Thymus (tissue), 11 donors: ENCODE measurements around the gene CDH23. TPM values are rescaled to one million over a fixed set of nuclear protein-coding genes. Genes with fewer than 3 reads are reported as not detected.

Source experiments
- DNase-seq, 9 donors: peaks; one replicate each; pipeline ENCODE4 v3.0.0-alpha.2; 2013; ENCODE audit warnings: low spot score in 9 of 9, low read depth in 6 of 9, missing footprints in 1 of 9
- H3K27ac ChIP-seq, 2 donors: one replicate each; pipeline ENCODE4 v1.5.1; 2013; ENCODE audit warnings: control low read depth in 1 of 2, low read depth in 1 of 2, low read length in 1 of 2, mild to moderate bottlenecking in 1 of 2, moderate library complexity in 1 of 2
- H3K27me3 ChIP-seq, 2 donors: one replicate each; pipeline ENCODE4 v1.5.1; 2013; ENCODE audit warnings: low read length in 1 of 2; ENCODE audit not compliant: control insufficient read depth in 2 of 2, insufficient read depth in 1 of 2
- H3K36me3 ChIP-seq, 2 donors: one replicate each; pipeline ENCODE4 v1.5.1; 2013; ENCODE audit warnings: low read length in 1 of 2, mild to moderate bottlenecking in 1 of 2, moderate library complexity in 1 of 2; ENCODE audit not compliant: control insufficient read depth in 2 of 2, insufficient read depth in 2 of 2
- H3K4me1 ChIP-seq, 2 donors: one replicate each; pipeline ENCODE4 v1.5.1; 2013; ENCODE audit warnings: low read length in 2 of 2; ENCODE audit not compliant: control insufficient read depth in 2 of 2, insufficient read depth in 2 of 2
- H3K4me3 ChIP-seq, 2 donors: one replicate each; pipeline ENCODE4 v1.5.1; 2013; ENCODE audit warnings: low read length in 2 of 2, control low read depth in 1 of 2, mild to moderate bottlenecking in 1 of 2
- H3K9me3 ChIP-seq, 2 donors: one replicate each; pipeline ENCODE4 v1.5.1; 2013; ENCODE audit warnings: low read length in 1 of 2, mild to moderate bottlenecking in 1 of 2; ENCODE audit not compliant: control insufficient read depth in 2 of 2, insufficient read depth in 1 of 2
- WGBS: extraction: QIAGEN DNeasy Blood & Tissue Kit; methylation state at CpG from one replicate; pipeline ENCODE4 v1.1.7; 2013; 5-methylcytosine and 5-hydroxymethylcytosine counted together
- polyA plus RNA-seq: library from polyadenylated mRNA; stranded (reverse); fragments of 200-250 nt; gene quantifications from one replicate; pipeline ENCODE4 v1.2.3, GENCODE V29; 2013
- total RNA-seq: library from RNA; stranded (reverse); fragments of 120-200 nt; gene quantifications from one replicate; pipeline ENCODE4 v1.2.4, GENCODE V29; 2013
- donor health status: healthy.

The CDH23 gene
- total and polyA plus RNA-seq, 2 donors: 9.1 TPM

- no peak overlapping the region for H3K4me3 ChIP-seq
- no peak overlapping the region for H3K27ac ChIP-seq
- DNase-seq: peak in 3 of 9 donors; percentile 1 to 25 (median 9)
- peaks cover 3 to 9% of the 10 kb centered on the region in 2 donors for H3K4me1 ChIP-seq
- H3K9me3 ChIP-seq: no peaks in the 10 kb centered on the region
- WGBS: 33% methylated on average over 13 of the region's 13 CpGs
- H3K27me3 ChIP-seq: peaks cover 0 to 5% of the 10 kb centered on the region in 2 donors
- no peaks in the 10 kb centered on the region for H3K36me3 ChIP-seq
Observed at GRCh38 chr10:71475243-71475871, 78.6 kb downstream of the CDH23 start.

- H3K4me3 ChIP-seq: no peak overlapping the region
- 84% methylated on average over 9 of the region's 9 CpGs for WGBS
- H3K9me3 ChIP-seq: no peaks in the 10 kb centered on the region
- DNase-seq: no peak
- peaks cover 3 to 9% of the 10 kb centered on the region in 2 donors for H3K4me1 ChIP-seq
- H3K27ac ChIP-seq: no peak overlapping the region
- H3K36me3 ChIP-seq: no peaks in the 10 kb centered on the region
- peaks cover 0 to 6% of the 10 kb centered on the region in 2 donors for H3K27me3 ChIP-seq
Observed at GRCh38 chr10:71476228-71477011, 79.7 kb downstream of the CDH23 start.

DNA sequence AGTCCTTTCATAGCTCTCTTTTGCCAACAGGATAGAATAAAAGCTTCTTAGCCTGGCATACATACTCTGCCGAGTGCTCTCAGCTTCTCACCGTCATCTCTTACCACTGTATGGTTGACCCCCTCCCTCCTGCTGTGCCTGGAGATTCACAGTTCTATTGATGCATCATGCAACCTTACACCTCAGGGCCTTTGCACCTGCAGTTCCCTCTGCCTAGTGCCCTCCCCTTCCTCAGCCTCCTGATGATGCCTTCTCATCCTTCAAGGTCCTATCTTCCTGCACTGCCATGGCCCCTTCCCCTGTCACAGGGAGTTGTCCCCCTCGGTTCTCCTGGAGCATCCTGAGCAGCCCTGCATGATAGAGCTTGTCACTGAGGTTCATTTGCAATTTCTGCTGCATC lies 81.5 kb downstream of the CDH23 start:
- DNase-seq: no peak
- Histone ChIP-seq H3K9me3 (no peaks in the 10 kb centered on the region), H3K27me3 (peaks cover 0 to 6% of the 10 kb centered on the region in 2 donors), H3K4me1 (peaks cover 3 to 9% of the 10 kb centered on the region in 2 donors), H3K4me3 (no peak overlapping the region), H3K27ac (no peak overlapping the region), H3K36me3 (no peaks in the 10 kb centered on the region)
- 87% methylated on average over 3 of the region's 3 CpGs for WGBS

- H3K4me3 ChIP-seq: no peak overlapping the region
- H3K4me1 ChIP-seq: peaks cover 3 to 9% of the 10 kb centered on the region in 2 donors
- H3K9me3 ChIP-seq: no peaks in the 10 kb centered on the region
- no peak for DNase-seq
- no peak overlapping the region for H3K27ac ChIP-seq
- WGBS: 93% methylated on average over 5 of the region's 5 CpGs
- H3K36me3 ChIP-seq: no peaks in the 10 kb centered on the region
- peaks cover 0 to 6% of the 10 kb centered on the region in 2 donors for H3K27me3 ChIP-seq
Observed at GRCh38 chr10:71478813-71479365, 82.2 kb downstream of the CDH23 start.

DNA sequence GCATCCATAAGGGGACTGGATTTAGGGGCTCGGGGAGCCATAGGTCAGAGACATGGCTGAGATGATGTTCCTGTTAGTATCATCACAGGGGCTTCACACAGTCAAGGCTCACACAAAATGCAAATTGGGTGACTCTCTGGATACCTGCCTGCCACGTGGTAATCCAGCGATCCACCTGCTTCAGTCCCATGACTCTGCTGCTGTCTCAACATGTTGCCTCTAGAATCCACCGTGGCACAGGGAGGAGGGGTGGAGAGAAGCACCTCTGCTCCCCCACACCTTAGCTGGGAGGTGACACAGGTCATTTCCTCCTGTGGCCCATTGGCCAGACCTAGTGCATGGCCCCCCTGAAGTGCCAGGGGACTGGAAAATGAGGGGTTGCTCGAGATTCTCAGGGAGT lies 83.1 kb downstream of the CDH23 start:
- Histone ChIP-seq H3K36me3 (no peaks in the 10 kb centered on the region), H3K27me3 (peaks cover 0 to 6% of the 10 kb centered on the region in 2 donors), H3K4me3 (no peak overlapping the region), H3K27ac (no peak overlapping the region), H3K4me1 (peaks cover 3 to 8% of the 10 kb centered on the region in 2 donors), H3K9me3 (no peaks in the 10 kb centered on the region)
- peak in 1 of 9 donors; percentile 3 for DNase-seq
- 89% methylated on average over 5 of the region's 5 CpGs for WGBS

- no peaks in the 10 kb centered on the region for H3K9me3 ChIP-seq
- H3K27ac ChIP-seq: no peak overlapping the region
- no peaks in the 10 kb centered on the region for H3K36me3 ChIP-seq
- peaks cover 0 to under 1% of the 10 kb centered on the region in 2 donors for H3K4me1 ChIP-seq
- WGBS: 88% methylated on average over 5 of the region's 5 CpGs
- no peak for DNase-seq
- H3K27me3 ChIP-seq: peaks cover 0 to 6% of the 10 kb centered on the region in 2 donors
- H3K4me3 ChIP-seq: no peak overlapping the region
Observed at GRCh38 chr10:71480662-71481061, 83.9 kb downstream of the CDH23 start.

- H3K4me3 ChIP-seq: no peak overlapping the region
- H3K27ac ChIP-seq: no peak overlapping the region
- no peak for DNase-seq
- H3K36me3 ChIP-seq: no peaks in the 10 kb centered on the region
- peaks cover 0 to 6% of the 10 kb centered on the region in 2 donors for H3K27me3 ChIP-seq
- no peaks in the 10 kb centered on the region for H3K9me3 ChIP-seq
- 95% methylated on average over 13 of the region's 13 CpGs for WGBS
- no peaks in the 10 kb centered on the region for H3K4me1 ChIP-seq
Observed at GRCh38 chr10:71481746-71482410, 85.2 kb downstream of the CDH23 start.

GRCh38 chr10:71482620-71483019 lies 85.9 kb downstream of the CDH23 start:
- WGBS: 96% methylated on average over 6 of the region's 6 CpGs
- Histone ChIP-seq H3K4me1 (no peaks in the 10 kb centered on the region), H3K36me3 (no peaks in the 10 kb centered on the region), H3K27me3 (peaks cover 0 to 6% of the 10 kb centered on the region in 2 donors), H3K27ac (no peak overlapping the region), H3K4me3 (no peak overlapping the region), H3K9me3 (no peaks in the 10 kb centered on the region)
- no peak for DNase-seq

DNA sequence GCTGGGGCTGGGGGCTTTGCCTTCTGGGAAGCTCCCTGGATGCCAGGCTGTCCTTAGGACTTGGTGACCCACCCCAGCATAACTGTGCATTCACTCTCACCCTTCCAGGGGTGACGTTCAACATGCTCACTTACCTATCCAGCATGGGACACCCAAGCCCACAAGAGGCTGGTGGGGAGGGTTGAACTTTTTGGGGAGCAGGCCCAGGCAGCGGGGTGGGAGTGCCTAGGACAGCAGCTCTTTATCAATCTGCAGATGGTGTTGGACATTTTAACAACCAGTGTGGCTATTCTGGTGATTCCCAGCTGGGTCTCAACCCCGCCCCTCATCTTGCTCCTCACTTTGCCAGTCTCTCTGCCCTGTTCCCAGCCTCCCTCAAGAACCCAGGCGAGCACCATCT lies 86.4 kb downstream of the CDH23 start:
- 95% methylated on average over 4 of the region's 4 CpGs for WGBS
- Histone ChIP-seq H3K27ac (no peak overlapping the region), H3K9me3 (no peaks in the 10 kb centered on the region), H3K36me3 (no peaks in the 10 kb centered on the region), H3K4me1 (no peaks in the 10 kb centered on the region), H3K4me3 (no peak overlapping the region), H3K27me3 (peaks cover 0 to 6% of the 10 kb centered on the region in 2 donors)
- no peak for DNase-seq
